GM19193 (cell line): ENCODE data around the gene BNC2.

Source experiments
- POLR2A ChIP-seq: IDR thresholded peaks from 4 replicates; pipeline ENCODE4 v1.6.1; 2011; ENCODE audit not compliant: insufficient read depth, insufficient read length; ENCODE audit errors: extremely low read depth

Gene BNC2

DNA sequence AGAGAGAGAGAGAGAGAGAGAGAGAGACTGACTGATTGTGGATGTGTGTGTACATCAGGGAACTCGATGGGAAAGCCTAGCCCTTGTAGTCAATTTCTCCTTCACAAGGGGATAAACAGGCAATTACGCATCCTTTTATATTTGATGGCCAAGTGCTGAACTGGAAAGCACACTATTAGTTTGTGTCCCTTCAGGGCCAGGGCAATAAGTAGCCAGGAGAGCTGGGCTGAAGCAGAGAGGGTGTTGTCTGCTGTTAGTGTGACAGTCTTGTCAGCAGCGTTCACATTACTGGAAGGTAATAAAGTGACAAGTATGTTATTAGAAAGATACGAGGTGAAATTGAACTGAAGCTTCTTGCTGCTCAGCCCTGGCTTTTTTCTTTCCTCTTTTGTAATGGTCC, 457.7 kb downstream of the BNC2 start:
- no peak for TF ChIP-seq POLR2A

DNA sequence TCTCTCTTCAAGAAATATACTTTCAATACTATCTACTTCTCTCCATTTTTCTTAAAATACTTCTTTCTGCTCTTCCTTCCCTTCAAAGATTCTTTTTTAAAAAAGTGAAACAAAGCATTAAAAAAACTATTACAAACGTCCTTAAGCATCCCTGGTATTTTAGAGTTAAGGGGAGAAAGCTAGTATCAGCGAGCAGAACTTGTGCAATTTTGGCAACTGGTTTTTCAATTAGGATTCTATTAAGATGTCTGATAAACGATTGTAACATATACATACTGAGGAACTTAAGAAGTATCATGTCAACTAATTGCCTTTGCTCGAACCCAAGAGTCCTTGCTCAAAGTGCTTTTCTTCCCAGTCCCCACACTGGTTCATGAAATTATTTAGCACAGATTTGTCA, 459.2 kb downstream of the BNC2 start:
- no peak for TF ChIP-seq POLR2A

DNA sequence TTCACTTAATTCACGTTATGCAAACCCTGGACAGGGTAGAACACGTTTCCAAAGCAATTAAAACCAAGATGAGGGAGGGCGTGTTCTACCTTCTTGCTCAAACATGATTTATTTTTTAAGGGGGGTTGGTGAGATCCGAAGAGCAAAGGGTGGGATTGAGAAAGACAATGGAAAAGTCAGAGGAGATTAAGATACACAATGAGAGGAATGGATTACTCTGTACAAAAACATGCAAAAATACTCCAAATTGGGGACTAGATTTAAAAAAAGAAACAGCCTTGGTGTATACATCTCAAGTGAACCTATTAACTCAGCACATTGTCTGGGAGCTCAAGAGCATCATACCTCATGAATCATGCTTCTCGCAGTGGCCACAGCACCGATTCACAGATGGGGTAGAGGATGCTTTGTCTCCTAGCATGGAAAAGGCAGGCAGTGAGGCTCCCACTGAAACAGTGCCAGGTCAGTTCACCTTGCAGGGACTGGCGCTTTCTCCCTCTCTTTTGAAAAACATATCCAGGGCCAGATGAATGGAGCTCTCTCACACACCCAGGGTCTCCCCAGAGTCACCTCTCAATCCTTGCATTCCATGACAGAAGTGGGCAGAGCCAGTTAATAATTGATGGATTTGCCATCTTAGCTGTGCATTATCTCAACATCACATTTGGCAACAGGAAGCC, 459.7 kb downstream of the BNC2 start:
- TF ChIP-seq POLR2A: no peak

DNA sequence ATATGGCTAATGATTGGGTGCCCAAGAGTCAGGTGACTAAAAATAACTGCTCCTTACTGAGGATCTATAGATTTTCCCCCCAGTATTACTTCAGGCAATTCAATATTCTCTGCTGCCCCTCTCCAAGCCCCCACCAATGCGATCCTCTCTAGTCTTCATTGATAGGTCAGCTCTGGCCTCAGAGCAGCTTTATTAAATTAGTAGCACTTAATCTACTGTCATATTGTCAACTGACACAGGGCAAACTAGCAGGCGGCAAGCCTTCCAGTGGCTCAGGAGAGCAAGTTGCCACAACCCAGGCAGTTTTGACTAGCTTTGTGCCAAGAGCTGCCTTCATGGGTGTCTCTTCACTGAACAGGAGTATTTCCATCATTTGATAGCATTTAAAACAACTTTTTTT, 462.9 kb downstream of the BNC2 start:
- TF ChIP-seq POLR2A: no peak

DNA sequence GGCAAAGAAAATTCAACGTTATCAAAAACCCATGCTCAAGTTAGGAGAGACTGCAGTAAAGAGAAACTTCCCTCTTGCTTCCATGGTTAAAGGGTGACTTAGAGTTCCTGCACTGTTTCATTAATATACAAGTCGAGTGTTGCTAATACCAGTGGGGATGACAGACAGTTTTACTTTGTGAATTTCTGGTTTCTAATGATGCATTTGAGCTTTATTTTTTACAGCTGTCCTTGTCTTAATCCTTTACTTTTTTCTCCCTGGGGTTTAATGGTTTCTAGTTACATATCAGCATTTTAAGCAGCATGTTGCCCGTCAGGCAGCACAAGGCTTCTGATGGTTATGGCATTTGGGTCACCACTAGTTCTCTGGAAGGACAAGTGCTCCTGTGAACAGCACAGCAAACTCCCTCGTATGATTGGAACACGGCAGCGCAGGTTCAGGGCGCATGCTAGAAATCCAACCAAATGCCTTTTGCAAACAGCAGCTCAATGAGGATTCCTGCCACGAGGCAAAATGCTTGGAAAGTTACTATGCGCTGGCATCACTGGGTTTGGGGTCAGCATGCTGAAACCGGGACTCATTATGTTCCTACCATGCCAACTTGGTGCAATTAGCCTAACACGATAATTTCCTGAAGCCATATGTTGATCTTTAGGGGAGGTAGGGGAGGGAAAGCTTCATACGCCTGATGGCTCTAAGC, 463.8 kb downstream of the BNC2 start:
- no peak for TF ChIP-seq POLR2A

DNA sequence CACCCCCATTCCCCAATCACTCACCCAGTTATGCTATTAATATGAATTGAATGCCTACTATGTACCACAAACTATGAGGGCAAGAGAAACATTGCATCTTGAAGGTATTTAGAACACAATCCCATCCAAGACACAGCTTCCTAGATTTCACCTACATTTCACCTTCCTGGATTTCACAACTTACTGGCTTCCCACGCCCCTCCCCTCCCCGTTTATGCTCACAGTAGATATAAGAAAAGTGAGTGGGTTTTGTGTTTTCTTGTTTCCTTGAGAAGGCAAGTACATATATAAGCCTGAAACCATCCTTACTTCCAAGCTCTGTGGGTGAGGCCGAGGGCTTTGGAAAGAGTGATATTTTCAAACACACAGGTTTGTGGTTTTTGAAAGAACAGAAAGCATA, 465.0 kb downstream of the BNC2 start:
- no peak for TF ChIP-seq POLR2A

DNA sequence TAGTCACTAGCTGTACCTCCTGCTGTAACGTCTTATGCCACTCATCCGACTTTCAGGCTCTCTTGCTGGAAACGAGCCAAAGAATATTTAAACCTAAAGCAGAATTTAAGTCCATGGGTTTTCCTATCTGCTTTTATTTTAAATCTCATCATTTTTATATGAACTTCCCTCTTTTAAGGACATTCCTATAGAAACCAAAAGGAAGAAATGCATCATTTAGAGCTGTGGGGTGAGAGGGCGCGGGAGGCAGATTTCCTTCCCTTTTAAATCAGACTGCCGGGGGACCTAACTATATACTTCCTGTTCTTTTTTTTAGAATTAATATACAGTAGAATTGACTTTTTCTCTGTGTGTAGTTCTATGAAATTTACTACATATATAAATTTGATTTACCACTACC, 468.8 kb downstream of the BNC2 start:
- TF ChIP-seq POLR2A: no peak

DNA sequence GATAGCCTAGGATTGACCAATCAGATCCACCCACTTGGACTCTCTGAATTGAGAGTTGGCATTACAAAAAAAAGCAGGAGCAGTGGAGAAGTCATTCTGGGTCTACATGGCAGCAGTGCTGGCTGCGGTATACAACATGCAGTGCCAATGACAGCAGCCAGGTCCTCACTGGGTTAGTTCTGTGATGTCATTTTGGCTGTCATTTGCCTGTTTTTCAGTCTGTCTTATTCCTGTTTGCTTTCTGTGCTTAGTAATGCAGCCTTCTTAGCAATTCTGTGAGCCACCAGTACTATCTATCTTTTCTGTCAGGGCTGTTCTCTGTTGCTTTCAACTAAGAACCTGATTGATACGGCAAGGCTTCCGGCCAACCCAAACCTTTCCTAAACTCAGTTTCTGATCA, 471.8 kb downstream of the BNC2 start:
- TF ChIP-seq POLR2A: no peak

DNA sequence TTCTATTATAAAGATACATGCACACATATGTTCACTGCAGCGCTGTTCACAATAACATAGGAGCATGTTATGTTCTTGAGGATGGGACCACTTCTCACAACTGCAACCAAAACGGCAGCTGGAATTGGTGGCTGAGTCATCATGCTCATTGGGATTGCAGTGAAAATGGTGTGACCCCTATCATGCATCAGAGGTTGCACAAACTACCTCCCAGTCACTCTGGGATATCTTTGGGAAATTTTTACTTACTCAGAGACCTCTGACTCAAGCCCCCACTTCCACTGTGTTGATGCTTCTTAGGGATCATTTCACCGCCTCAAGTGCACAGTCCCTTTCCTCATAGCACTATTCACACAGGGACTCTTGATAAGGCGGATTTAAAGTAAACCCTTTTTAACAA, 474.1 kb downstream of the BNC2 start:
- no peak for TF ChIP-seq POLR2A

DNA sequence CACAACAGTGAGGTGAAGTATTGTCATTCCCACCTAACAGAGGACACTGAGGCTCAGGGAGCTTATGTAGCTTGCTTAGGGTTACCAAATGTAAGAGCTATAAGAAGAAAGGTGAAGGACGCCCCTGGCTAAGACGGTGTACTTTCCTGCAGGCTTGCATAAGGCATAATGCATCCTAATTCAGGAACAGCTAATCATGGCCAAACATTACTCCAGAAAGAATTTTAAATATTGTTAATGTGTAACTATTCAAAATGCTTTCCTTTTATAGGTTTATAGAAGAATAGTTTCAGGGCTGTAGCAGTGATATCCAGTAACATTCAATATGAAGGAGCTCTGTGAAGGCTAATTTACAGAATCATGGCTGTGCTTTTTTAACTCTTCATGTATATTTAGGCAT, 479.1 kb downstream of the BNC2 start:
- no peak for TF ChIP-seq POLR2A

DNA sequence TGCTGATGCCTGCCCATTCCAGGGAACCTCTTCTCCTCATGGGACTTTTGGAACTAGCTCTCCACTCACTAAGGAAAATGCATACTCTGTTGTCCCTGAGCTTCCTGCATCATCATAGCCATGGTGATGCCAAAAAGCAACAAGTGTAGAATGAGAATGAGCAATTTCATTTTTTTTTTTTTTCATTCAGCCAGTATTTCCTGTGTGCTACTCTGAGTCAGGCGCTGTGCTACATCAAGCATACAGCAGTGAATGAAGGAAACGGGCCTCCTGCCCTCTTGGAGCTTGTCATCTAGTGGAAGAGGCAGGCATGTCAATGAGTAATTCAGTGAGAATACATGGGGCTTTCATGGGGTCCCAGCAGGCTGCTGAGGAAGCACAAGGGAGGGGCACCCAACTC, 483.1 kb downstream of the BNC2 start:
- no peak for TF ChIP-seq POLR2A

DNA sequence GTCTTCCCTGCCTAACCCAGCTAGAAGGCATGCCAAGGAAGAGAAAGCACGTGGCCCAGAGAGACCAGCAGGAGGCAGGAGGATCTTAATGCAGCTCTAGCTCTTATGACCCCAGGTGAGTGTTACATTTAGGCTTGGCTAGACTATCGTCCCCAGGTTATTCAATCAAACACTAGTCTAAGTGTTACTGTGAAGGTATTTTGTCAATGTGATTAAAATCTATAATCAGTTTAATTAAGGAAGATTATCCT, 483.7 kb downstream of the BNC2 start:
- no peak for TF ChIP-seq POLR2A

DNA sequence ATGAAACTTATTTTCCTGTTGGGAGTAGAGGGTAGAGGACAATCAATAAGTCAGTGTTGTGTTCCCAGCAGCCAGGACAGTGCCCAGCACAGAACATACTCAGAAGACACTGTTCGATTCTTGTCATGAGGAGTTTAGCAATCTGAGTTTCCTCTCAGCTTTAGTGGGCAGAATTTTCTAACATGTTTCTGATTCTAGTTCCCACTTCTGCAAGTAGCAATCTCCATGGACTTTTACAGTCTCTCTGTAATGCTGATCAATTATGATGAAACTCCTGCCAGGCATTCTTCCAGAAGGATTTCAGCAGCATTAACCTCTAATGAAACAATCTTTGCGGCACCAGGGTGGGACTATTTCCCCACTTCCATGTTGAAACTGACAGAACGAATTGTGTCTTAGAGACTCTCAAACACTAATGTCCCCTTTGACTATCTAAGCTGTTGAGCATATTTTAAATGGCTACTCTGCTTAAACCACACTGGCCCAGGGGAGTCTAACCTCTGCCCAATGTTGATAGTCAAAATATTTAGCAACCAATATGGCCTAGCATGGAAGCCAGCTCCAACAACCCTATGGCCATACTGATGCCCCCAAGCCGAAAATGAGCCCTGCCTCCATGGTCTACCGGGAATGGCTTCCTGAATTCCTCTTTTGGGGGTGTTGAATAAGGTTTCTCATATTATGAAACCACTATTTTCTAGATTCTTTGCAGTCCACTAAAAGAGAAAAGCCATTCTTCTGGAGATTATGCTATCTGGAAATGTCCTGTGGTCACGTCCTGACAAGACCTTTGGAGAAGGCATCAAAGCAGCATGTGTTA, 484.3 kb downstream of the BNC2 start:
- no peak for TF ChIP-seq POLR2A

DNA sequence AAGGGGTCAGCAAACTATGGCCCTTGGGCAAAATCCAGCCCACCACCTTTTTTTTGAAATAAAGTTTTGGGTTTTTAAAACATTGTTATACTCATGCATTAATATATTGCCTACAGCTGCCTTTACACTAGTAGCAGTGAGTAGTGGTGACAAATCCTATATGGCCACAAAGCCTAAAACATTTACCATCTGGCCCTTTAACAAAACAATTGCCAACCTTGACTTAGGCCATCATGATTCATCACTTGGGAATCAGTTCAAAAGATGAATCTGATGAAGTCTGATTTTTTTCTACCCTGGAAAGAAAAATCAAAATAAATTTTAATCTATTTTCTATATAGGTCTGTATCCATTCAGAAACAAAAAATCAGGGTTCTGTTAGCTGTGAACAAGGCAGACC, 484.9 kb downstream of the BNC2 start:
- TF ChIP-seq POLR2A: no peak

DNA sequence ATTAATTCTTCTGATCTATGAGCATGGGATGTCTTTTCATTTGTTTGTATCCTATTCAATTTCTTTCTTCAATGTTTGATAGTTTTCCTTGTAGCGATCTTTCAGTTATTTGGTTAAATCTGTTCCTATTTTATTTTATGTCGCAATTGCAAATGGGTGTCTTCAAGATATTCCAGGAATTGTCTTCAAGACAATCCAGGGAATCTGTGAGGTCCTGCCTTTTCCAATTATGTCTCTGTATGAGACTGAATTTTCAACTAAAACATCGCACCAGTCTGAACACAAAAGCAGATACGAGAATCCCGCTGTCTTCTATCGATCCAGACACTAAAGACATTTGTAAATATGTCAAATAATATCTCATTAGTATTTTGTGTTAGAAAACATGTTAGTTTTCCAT, 485.5 kb downstream of the BNC2 start:
- TF ChIP-seq POLR2A: no peak

DNA sequence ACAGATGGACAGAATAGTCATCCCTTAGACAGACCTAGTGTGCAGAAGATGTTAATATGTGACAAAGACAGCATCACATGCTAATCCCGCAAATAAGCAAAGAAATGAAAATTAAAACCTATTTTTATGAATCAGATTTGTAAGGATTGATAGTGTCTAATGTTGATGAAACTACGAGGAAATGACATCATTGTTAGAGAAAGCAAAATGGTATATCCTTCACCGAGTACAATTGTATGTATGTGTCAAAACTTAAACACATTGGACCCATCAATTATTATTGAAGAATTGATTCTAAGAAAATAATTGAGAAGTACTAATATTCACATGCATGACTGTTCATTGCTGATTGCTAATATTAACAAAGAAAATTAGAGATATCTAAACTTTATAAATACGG, 493.2 kb downstream of the BNC2 start:
- no peak for TF ChIP-seq POLR2A
